HG03139 (cell line): ENCODE measurements around the gene GTPBP6.
"Not testable (repeated sequence)": the region's sequence is repeated elsewhere in the genome, so short reads cannot be mapped to it uniquely, and the experiment has no call there.

Experiments used
- ATAC-seq: cut with Tn5 transposase; IDR thresholded peaks from one replicate; pipeline ENCODE4 v1.9.1; 2021; ENCODE audit not compliant: unreplicated experiment

Gene GTPBP6

GRCh38 chrX:267771-268261 lies 50.8 kb downstream of the GTPBP6 start:
- ATAC-seq = no peak

GRCh38 chrX:265502-265901 lies 53.1 kb downstream of the GTPBP6 start:
- no peak for ATAC-seq

- ATAC-seq = no peak
Observed at GRCh38 chrX:264634-265455, 53.8 kb downstream of the GTPBP6 start.

- not testable (repeated sequence) for ATAC-seq
Observed at GRCh38 chrX:264006-264405, 54.6 kb downstream of the GTPBP6 start.

GRCh38 chrX:262381-262909 lies 56.2 kb downstream of the GTPBP6 start:
- ATAC-seq = peak; percentile 79

GRCh38 chrX:261919-262352 lies 56.7 kb downstream of the GTPBP6 start:
- no peak for ATAC-seq

GRCh38 chrX:261167-261918 lies 57.3 kb downstream of the GTPBP6 start:
- ATAC-seq = no peak

GRCh38 chrX:259692-260355 lies 58.8 kb downstream of the GTPBP6 start:
- ATAC-seq = no peak

- no peak for ATAC-seq
Observed at GRCh38 chrX:258291-259040, 60.1 kb downstream of the GTPBP6 start.

GRCh38 chrX:257681-258289 lies 60.8 kb downstream of the GTPBP6 start:
- no peak for ATAC-seq

GRCh38 chrX:257054-257453 lies 61.5 kb downstream of the GTPBP6 start:
- ATAC-seq = not testable (repeated sequence)

- no peak for ATAC-seq
Observed at GRCh38 chrX:255923-256331, 62.7 kb downstream of the GTPBP6 start.
